Neural cell (in vitro differentiated cells): ENCODE measurements around the gene KRAS.

Experiments
- CTCF ChIP-seq: fragments of 450-650 bp; IDR thresholded peaks from 2 replicates; pipeline ENCODE4 v1.5.1; 2014; ENCODE audit warnings: antibody characterized with exemption, mild to moderate bottlenecking, moderate library complexity; ENCODE audit not compliant: poor library complexity, severe bottlenecking
- EP300 ChIP-seq: fragments of 450-650 bp; conservative IDR thresholded peaks from 2 replicates; pipeline ENCODE4 v1.6.1; 2014; ENCODE audit warnings: antibody characterized with exemption, mild to moderate bottlenecking, moderate library complexity; ENCODE audit not compliant: poor library complexity, severe bottlenecking
- EZH2 ChIP-seq: fragments of 200-600, 300-800 bp; shearing (Covaris generic), sonication (generic); IDR thresholded peaks from 2 replicates; pipeline ENCODE4 v1.6.1; 2014; ENCODE audit warnings: antibody characterized with exemption, low read length, borderline replicate concordance, mild to moderate bottlenecking; ENCODE audit not compliant: insufficient read depth, poor library complexity, severe bottlenecking
- POLR2AphosphoS5 ChIP-seq: IDR thresholded peaks from 2 replicates; pipeline ENCODE4 v1.6.1; 2012
- RAD21 ChIP-seq: fragments of 450-650 bp; conservative IDR thresholded peaks from 2 replicates; pipeline ENCODE4 v1.6.1; 2014; ENCODE audit warnings: antibody characterized with exemption, mild to moderate bottlenecking, moderate library complexity
- SMC3 ChIP-seq: fragments of 450-650 bp; conservative IDR thresholded peaks from 2 replicates; pipeline ENCODE4 v1.6.1; 2014; ENCODE audit warnings: antibody characterized with exemption, mild to moderate bottlenecking, moderate library complexity; ENCODE audit not compliant: poor library complexity
- TF ChIP-seq, protein P1 (sequence below): IDR thresholded peaks from 2 replicates; pipeline ENCODE4 v1.6.1; 2012; ENCODE audit warnings: borderline replicate concordance

DNA sequence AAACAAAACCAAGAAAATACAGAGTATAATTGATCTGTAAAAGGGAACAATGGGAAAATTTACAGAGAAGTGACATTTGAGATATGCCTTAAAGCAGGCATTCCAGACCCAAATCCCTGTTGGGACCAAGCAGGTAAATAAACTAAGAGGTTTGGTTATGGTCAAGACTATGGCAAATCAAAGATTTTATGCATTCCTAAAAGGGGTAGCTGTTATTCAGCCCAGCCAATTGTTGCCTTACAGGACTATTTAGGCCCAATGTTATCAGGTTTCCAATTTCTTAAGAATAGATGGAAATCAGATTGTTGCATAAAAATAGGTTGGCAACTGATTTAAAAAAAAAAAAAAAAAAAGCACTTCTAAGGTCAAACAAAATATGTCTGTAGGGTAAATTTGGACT, 61.1 kb downstream of the KRAS start:
- TF ChIP-seq CTCF (no peak), EP300 (no peak), POLR2AphosphoS5 (no peak), RAD21 (no peak), SMC3 (no peak), EZH2 (no peak)
- TF ChIP-seq, protein P1, sequence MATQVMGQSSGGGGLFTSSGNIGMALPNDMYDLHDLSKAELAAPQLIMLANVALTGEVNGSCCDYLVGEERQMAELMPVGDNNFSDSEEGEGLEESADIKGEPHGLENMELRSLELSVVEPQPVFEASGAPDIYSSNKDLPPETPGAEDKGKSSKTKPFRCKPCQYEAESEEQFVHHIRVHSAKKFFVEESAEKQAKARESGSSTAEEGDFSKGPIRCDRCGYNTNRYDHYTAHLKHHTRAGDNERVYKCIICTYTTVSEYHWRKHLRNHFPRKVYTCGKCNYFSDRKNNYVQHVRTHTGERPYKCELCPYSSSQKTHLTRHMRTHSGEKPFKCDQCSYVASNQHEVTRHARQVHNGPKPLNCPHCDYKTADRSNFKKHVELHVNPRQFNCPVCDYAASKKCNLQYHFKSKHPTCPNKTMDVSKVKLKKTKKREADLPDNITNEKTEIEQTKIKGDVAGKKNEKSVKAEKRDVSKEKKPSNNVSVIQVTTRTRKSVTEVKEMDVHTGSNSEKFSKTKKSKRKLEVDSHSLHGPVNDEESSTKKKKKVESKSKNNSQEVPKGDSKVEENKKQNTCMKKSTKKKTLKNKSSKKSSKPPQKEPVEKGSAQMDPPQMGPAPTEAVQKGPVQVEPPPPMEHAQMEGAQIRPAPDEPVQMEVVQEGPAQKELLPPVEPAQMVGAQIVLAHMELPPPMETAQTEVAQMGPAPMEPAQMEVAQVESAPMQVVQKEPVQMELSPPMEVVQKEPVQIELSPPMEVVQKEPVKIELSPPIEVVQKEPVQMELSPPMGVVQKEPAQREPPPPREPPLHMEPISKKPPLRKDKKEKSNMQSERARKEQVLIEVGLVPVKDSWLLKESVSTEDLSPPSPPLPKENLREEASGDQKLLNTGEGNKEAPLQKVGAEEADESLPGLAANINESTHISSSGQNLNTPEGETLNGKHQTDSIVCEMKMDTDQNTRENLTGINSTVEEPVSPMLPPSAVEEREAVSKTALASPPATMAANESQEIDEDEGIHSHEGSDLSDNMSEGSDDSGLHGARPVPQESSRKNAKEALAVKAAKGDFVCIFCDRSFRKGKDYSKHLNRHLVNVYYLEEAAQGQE: no peak
